ENCODE results near the gene BAK1.
"Not testable (repeated sequence)": the region's sequence is repeated elsewhere in the genome, so short reads cannot be mapped to it uniquely, and the experiment has no call there.

BAK1 gene

GRCh38 chr6:33585403-33586107, 5.5 kb upstream of the BAK1 start:
- DNase-seq: peak; percentile 90 to 92

- DNase-seq: no peak
These were observed 4.8 kb upstream of the BAK1 start for GRCh38 chr6:33584700-33585402.

- no peak for DNase-seq
These were observed 3.6 kb upstream of the BAK1 start for GRCh38 chr6:33583591-33584155.

GRCh38 chr6:33581186-33581585, 1.1 kb upstream of the BAK1 start:
- DNase-seq: no peak

GRCh38 chr6:33578588-33579011, 1.5 kb downstream of the BAK1 start:
- DNase-seq: peak; percentile 55 to 73

- DNase-seq: no peak
These were observed 1.9 kb downstream of the BAK1 start for GRCh38 chr6:33578164-33578563.

GRCh38 chr6:33577718-33578117, 2.4 kb downstream of the BAK1 start:
- DNase-seq: no peak

- DNase-seq: peak in 1 of 2 donors; percentile 32
These were observed 3.0 kb downstream of the BAK1 start for GRCh38 chr6:33577106-33577535.

- DNase-seq: no peak
These were observed 3.4 kb downstream of the BAK1 start for GRCh38 chr6:33576668-33577067.

- DNase-seq: no peak
These were observed 4.9 kb downstream of the BAK1 start for GRCh38 chr6:33575211-33575610.

- DNase-seq: no peak
These were observed 8.3 kb downstream of the BAK1 start for GRCh38 chr6:33571637-33572316.

- peak; percentile 94 to 96 for DNase-seq
These were observed 9.1 kb downstream of the BAK1 start for GRCh38 chr6:33570806-33571636.

GRCh38 chr6:33568826-33569570, 11.1 kb downstream of the BAK1 start:
- DNase-seq: no peak

- DNase-seq: no peak
These were observed 12.2 kb downstream of the BAK1 start for GRCh38 chr6:33567836-33568235.

GRCh38 chr6:33566182-33567084, 13.6 kb downstream of the BAK1 start:
- DNase-seq: no peak

- DNase-seq: no peak
These were observed 21.3 kb downstream of the BAK1 start for GRCh38 chr6:33558801-33559200.

- DNase-seq: no peak
These were observed 22.7 kb downstream of the BAK1 start for GRCh38 chr6:33557376-33557775.

- DNase-seq: not testable (repeated sequence)
These were observed 27.2 kb downstream of the BAK1 start for GRCh38 chr6:33552883-33553282.

GRCh38 chr6:33552252-33552651, 27.8 kb downstream of the BAK1 start:
- no peak for DNase-seq

- DNase-seq: no peak
These were observed 28.5 kb downstream of the BAK1 start for GRCh38 chr6:33551538-33551937.

- DNase-seq: no peak
These were observed 30.2 kb downstream of the BAK1 start for GRCh38 chr6:33549896-33550295.

Measured in CD4-positive, alpha-beta T cell treated with Interleukin-4 for 1 hour (primary cell).